GM19438 (cell line): ENCODE data around the gene TCERG1L.

Experiments
- ATAC-seq: cut with Tn5 transposase; IDR thresholded peaks from one replicate; pipeline ENCODE4 v1.9.1; 2021; ENCODE audit warnings: low read depth; ENCODE audit not compliant: unreplicated experiment

Gene TCERG1L

GRCh38 chr10:131272897-131273451 is 38.5 kb downstream of the TCERG1L start:
- no peak for ATAC-seq

GRCh38 chr10:131271966-131272365 is 39.6 kb downstream of the TCERG1L start:
- ATAC-seq, result no peak

GRCh38 chr10:131271195-131271880 is 40.2 kb downstream of the TCERG1L start:
- no peak for ATAC-seq

- no peak for ATAC-seq
Observed at GRCh38 chr10:131270461-131271190, 40.9 kb downstream of the TCERG1L start.

GRCh38 chr10:131269776-131270460 is 41.6 kb downstream of the TCERG1L start:
- no peak for ATAC-seq

GRCh38 chr10:131267814-131268095 is 43.8 kb downstream of the TCERG1L start:
- no peak for ATAC-seq

GRCh38 chr10:131266936-131267813 is 44.3 kb downstream of the TCERG1L start:
- ATAC-seq, result no peak

GRCh38 chr10:131264110-131264788 is 47.3 kb downstream of the TCERG1L start:
- no peak for ATAC-seq

- ATAC-seq, result no peak
Observed at GRCh38 chr10:131261890-131262475, 49.5 kb downstream of the TCERG1L start.

- ATAC-seq, result no peak
Observed at GRCh38 chr10:131260452-131261211, 50.9 kb downstream of the TCERG1L start.

- no peak for ATAC-seq
Observed at GRCh38 chr10:131260031-131260430, 51.5 kb downstream of the TCERG1L start.

GRCh38 chr10:131259535-131259934 is 52.0 kb downstream of the TCERG1L start:
- no peak for ATAC-seq

- no peak for ATAC-seq
Observed at GRCh38 chr10:131258256-131258655, 53.3 kb downstream of the TCERG1L start.

- ATAC-seq, result no peak
Observed at GRCh38 chr10:131257027-131257426, 54.5 kb downstream of the TCERG1L start.

- no peak for ATAC-seq
Observed at GRCh38 chr10:131254859-131255252, 56.7 kb downstream of the TCERG1L start.

- ATAC-seq, result no peak
Observed at GRCh38 chr10:131253931-131254858, 57.3 kb downstream of the TCERG1L start.

- ATAC-seq, result no peak
Observed at GRCh38 chr10:131252567-131253276, 58.8 kb downstream of the TCERG1L start.
